Left lung (tissue), 10 donors: ENCODE data around the gene AP5Z1. TPM values are rescaled to one million over a fixed set of nuclear protein-coding genes. Genes with fewer than 3 reads are reported as not detected.
A peak's percentile ranks its signal among the peaks of the same experiment; 100 is the strongest.

ENCODE experiments used
- ATAC-seq: fragments of 200-7000 bp; cut with Tn5 transposase; one replicate; pipeline ENCODE4 v1.9.1; 2020; ENCODE audit warnings: moderate library complexity
- DNase-seq, 4 donors: peaks; one replicate each; pipeline ENCODE4 v3.0.0-alpha.2; 2013 to 2020
- H3K27ac ChIP-seq, 2 donors: fragments of 200-600 bp; sonication (generic) in 1 of 2; one replicate each; pipeline versions ENCODE4 v1.5.0 to v1.8.0; 2020 to 2021
- H3K27me3 ChIP-seq, 2 donors: fragments of 200-600 bp; sonication (generic) in 1 of 2; one replicate each; pipeline versions ENCODE4 v1.5.0 to v1.8.0; 2020 to 2021
- H3K36me3 ChIP-seq, 2 donors: fragments of 200-600 bp; sonication (generic) in 1 of 2; one replicate each; pipeline versions ENCODE4 v1.5.0 to v1.8.0; 2020 to 2021
- H3K4me1 ChIP-seq, 2 donors: fragments of 200-600 bp; one replicate each; pipeline ENCODE4 v1.8.0; 2021
- H3K4me3 ChIP-seq, 2 donors: fragments of 200-600 bp; sonication (generic) in 1 of 2; one replicate each; pipeline versions ENCODE4 v1.5.0 to v1.8.0; 2020 to 2021; ENCODE audit warnings: mild to moderate bottlenecking in 1 of 2
- H3K9me3 ChIP-seq, 2 donors: fragments of 200-600 bp; sonication (generic) in 1 of 2; one replicate each; pipeline versions ENCODE4 v1.5.0 to v1.8.0; 2020 to 2021
- CTCF ChIP-seq, 2 donors: fragments of 200-600 bp; sonication (generic) in 1 of 2; IDR thresholded peaks; one replicate each; pipeline versions ENCODE4 v1.5.0 to v1.8.0; 2021; ENCODE audit warnings: antibody characterized with exemption in 2 of 2
- intact Hi-C, 2 donors: fragments of 100-400 bp; cut with DNase I; formaldehyde crosslinking; loops; one replicate each; pipeline versions ENCODE4 v1.11.2 to v1.14.2; 2022
- polyA plus RNA-seq, 6 donors: library from polyadenylated mRNA; unstranded; fragments of 120-200 nt; gene quantifications; one replicate each; pipeline ENCODE4 v1.2.1, GENCODE V29; 2013; ENCODE audit not compliant: insufficient read length in 6 of 6
- total RNA-seq, 2 donors: library from RNA; stranded (reverse); fragmentation: NEBNext Ultra II Directional; extraction: Animal tissue kit (Norgen Biotek cat#: 25700); gene quantifications; one replicate each; pipeline ENCODE4 v1.2.1, GENCODE V29; 2021
- donor health status: DM: no; HTN: yes; CAD: no.
- donor health status: DM: no; HTN: no; CAD: no.

Gene AP5Z1
- total and polyA plus RNA-seq, 8 donors = 16.9 to 49.5 (median 22.5) TPM

- no peak for TF ChIP-seq CTCF (IDR thresholded peaks at IDR 0.05)
- no peaks in the 10 kb centered on the region for H3K4me1 ChIP-seq
- peak in 1 of 4 donors; percentile 71 for DNase-seq
- H3K27me3 ChIP-seq = no peaks in the 10 kb centered on the region
- no peaks in the 10 kb centered on the region for H3K36me3 ChIP-seq
- no peak overlapping the region for H3K4me3 ChIP-seq
- no peak overlapping the region for H3K27ac ChIP-seq
- H3K9me3 ChIP-seq = no peaks in the 10 kb centered on the region
- intact Hi-C loops = no loop called here
- ATAC-seq = no peak
Observed at GRCh38 chr7:4824120-4824775, 48.8 kb downstream of the AP5Z1 start.

GRCh38 chr7:4825081-4825480 is 49.7 kb downstream of the AP5Z1 start:
- H3K27ac ChIP-seq = no peak overlapping the region
- ATAC-seq (no peak), DNase-seq (peak in 1 of 4 donors; percentile 67)
- H3K36me3 ChIP-seq = no peaks in the 10 kb centered on the region
- H3K9me3 ChIP-seq = no peaks in the 10 kb centered on the region
- intact Hi-C loops = no loop called here
- no peak for TF ChIP-seq CTCF (IDR thresholded peaks at IDR 0.05)
- no peak overlapping the region for H3K4me3 ChIP-seq
- no peaks in the 10 kb centered on the region for H3K4me1 ChIP-seq
- H3K27me3 ChIP-seq = no peaks in the 10 kb centered on the region

- H3K27me3 ChIP-seq = no peaks in the 10 kb centered on the region
- DNase-seq (no peak), ATAC-seq (no peak)
- TF ChIP-seq CTCF (IDR thresholded peaks at IDR 0.05) = no peak
- no peaks in the 10 kb centered on the region for H3K36me3 ChIP-seq
- intact Hi-C loops = no loop called here
- no peak overlapping the region for H3K4me3 ChIP-seq
- no peaks in the 10 kb centered on the region for H3K4me1 ChIP-seq
- no peaks in the 10 kb centered on the region for H3K9me3 ChIP-seq
- H3K27ac ChIP-seq = no peak overlapping the region
Observed at GRCh38 chr7:4828720-4829383, 53.4 kb downstream of the AP5Z1 start.

GRCh38 chr7:4830176-4830575 is 54.8 kb downstream of the AP5Z1 start:
- intact Hi-C loops = no loop called here

More at GRCh38 chr7:4830176-4830575, 54.8 kb downstream of the AP5Z1 start:
- Histone ChIP-seq H3K4me3 (no peak overlapping the region), H3K36me3 (no peaks in the 10 kb centered on the region), H3K4me1 (no peaks in the 10 kb centered on the region), H3K9me3 (no peaks in the 10 kb centered on the region), H3K27me3 (no peaks in the 10 kb centered on the region), H3K27ac (no peak overlapping the region)
- peak in 3 of 4 donors; percentile 60 to 90 (median 74) for DNase-seq
- ATAC-seq = peak; percentile 98
- TF ChIP-seq CTCF (IDR thresholded peaks at IDR 0.05) = peak; percentile 77
